Stimulated activated CD4-positive, alpha-beta T cell treated with anti-CD3 and anti-CD28 coated beads, Interleukin-4, amount 100 ng/mL, for 48 hours (primary cell): ENCODE results near the gene SECISBP2L.

ENCODE experiments used
- DNase-seq, 2 donors: peaks; one replicate each; pipeline ENCODE4 v3.0.0-alpha.2; 2020; ENCODE audit warnings: low read depth in 2 of 2

The SECISBP2L gene

DNA sequence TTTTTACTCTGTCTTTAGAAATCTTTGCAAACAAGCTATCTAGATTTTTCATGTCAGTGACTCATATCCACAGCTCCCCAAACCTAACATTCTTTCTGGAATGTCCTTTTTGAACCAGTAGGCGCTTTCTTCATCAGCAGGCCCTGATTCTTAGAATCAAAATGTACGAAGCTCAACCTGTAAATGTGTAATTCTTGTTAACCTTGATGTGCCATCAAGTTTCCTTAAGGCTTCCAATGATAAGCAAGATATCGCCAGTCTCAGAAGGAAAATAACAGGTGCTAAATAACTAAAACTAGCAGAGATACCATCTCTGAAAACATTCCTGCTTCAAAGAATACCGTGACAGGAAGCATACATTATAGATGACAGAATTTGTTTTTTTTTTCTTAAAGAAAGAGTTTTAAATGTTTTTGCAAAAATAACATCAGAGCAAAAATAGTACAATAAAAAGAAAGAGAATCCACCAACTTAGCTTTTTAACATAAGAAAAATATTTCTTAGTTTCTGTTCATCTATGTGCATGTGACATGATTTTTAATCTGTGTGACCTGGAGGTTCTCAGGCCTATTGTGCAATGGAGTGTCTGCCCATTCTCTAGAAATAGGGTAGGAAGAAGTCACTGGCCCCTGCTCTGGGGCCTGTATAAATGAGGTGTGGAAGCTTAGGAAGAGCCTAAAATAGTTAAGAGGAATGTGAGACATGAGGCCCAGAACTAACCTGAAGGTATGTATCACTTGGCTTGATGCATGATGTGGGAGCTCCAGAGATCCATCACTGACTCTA is 14.7 kb upstream of the SECISBP2L start:
- no peak for DNase-seq

DNA sequence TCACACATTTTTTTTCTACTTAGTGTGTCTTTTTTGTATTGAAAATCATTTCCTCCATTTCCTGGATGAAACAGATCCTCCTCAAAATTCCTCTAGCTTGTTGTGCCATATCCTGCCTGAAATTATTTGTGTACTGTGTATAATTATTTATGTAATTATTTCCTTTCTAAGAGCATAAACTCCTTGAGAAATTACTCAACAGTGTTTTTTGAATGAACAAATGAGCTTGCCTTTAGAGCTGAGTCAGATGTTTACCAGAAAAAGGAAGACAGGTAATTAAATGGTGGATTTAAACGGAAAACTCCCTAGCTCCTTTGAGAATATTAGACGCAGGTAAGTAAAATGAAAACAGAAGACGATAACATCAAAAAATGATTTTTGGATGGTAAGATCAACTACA is 13.2 kb upstream of the SECISBP2L start:
- DNase-seq = no peak

DNA sequence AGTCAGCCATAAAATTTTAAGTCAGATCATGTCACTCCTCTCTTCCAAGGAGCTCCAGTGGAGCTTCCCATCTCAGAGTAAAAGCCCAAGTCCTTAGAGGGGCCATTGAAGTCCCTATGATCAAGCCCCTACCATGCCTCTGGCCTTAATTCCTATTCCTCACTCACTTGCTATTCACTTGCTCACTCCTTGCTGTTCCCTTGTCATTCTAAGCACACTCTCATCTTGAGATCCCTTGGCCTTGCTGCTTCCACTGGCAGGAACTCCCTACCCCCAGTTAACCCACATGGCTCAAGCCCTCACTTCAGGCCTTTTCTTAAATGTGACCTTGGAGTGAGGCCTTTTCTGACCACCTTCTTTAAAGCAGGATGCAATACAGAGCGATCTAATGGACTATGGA is 12.3 kb upstream of the SECISBP2L start:
- no peak for DNase-seq

DNA sequence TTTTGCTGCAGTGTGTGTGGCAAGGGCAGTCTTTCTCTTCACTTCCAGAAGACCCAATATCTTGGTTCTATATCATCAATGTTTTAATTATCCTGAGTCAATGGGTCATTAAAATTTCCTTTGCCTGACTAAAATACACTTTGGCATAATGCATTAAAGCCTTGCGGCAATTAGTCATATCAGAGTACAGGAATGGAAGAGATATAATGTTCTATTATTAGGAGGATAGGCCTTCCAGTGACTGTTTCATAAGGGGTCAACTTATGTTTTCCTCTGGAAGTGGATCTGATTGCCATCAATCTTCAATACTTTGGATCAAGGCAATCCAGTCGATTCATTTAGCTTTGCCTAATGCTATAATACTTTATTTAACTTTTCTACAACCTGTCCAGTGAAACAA is 9.4 kb upstream of the SECISBP2L start:
- no peak for DNase-seq

DNA sequence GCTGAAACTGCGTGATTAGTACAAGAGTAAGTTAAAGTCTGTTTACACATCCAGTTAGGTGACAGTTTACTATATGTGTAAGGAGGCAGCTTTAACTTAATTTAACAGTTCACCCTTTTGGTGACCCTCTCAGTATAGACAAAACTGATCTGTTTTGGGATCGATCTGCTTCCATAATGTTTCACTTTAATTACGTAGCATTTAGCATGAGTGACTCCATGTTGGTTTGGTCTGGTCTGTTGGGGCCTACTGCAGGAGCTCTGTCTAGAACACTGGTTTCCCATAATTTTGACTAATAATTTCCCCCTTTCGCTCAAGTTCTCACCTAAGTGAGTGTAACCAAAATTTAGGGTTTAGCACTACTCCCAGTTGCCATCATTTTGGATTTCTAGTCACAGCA is 6.4 kb upstream of the SECISBP2L start:
- DNase-seq = no peak

DNA sequence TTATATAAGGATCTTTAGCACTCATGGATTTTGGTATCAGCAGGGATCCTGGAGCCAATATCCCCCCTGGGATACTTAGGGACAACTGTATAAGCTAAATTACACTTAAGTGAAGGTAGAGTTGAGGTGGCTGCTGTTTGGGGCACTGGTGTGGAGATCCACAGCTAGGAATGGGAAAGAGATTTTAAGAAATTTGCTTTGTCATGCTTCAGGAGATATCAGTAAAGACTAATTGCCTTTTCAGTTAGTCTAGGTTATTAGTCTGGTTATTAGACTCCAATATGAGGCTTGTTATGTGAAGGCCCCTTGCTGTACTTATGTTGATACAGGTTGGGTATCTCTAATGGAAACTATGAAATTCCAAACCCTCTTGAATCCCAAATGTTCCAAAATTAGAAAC is 1.2 kb upstream of the SECISBP2L start:
- DNase-seq = no peak

DNA sequence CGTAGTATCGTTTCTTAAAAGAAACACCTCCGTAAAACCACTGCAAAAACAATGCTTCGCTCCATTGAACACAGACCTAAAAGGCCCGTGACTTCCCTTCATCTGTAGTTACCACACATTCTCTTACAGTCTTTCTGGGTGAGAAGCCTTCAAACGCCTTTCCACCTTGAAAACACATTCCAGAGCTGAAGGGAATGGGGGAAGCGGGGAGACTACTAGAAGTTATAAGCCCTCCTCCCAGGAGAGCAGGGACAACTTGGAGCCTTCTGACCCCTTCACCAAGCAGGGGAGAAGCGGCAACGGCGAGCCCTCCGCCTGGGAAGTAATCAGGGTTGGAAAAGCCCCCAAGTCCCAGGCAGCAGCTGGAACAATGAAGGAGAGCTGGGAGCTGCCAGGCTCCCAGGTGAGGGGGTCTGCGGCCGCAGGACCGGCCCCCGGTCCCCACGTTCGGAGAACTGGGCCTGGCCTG is 461 bp downstream of the SECISBP2L start:
- DNase-seq = no peak

DNA sequence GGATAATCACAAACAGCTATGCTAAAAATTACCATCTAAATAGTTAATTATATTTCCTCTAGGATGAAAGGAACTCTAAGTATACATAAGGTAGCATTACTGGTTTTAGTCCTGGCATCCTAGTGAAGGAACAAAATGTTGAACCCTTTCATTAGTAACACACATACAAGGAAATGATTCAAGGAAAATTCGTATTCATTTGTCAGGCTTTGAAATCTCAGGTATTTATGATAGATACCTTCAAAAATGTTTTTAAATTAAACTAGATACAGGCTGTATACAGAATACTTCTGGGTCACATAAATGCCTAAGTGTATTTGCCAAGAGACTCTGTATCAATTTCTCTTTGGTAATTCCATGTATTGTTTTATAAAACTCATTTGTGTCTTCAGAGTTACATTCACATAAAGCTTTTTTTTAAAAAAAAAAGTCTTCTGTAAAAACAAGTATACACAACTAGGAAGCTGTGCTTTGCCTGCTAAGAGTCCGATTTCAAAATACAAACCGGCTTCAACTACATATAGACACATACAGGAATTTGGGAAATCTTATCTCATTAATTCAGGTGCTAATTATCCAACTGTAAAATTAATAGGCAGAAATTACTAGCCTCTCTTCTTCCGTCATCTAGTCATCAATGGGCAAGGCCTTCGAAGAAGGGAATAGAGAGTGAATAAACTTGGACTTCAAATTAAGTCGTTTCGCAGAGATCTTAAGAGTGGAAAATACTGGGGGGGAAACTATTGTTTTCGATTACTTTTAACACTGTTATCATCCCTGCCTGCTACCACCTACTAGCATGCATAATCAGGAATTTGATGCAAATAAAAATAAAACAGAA is 1.3 kb downstream of the SECISBP2L start:
- no peak for DNase-seq

DNA sequence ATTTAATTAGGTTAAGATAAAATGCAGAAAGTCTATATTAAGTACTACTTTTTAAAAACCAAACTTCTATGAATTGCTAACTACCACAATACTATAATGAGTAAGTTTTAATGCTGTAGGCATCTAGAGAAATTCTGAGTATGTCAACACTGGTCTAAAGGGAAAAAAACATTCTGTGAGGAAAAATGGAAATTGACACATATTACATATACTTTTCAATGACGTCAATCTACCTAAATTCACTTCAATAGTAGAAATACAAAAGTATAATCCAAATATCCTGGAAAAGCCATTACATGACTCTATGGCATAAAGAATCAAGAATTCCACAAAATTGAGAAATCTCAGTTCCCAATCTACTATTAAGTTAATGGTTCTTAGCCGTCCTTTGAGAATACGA is 2.2 kb downstream of the SECISBP2L start:
- DNase-seq = no peak

DNA sequence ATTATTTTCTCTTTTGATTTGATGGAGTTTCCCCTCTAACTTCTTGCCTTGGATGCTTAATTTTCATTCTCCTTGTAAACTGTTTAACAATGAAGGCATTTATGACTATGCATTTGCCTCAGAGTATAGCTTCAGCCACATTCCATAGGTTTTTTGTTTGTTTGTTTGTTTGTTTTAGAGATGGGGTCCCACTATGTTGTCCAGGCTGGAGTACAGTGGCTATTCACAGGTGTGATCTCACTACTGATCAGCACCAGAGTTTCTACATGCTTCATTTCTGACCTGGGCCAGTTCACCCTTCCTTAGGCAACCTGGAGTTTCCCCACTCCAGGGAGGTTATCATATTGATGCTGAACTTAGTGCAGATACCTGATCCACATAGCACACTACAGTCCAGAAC is 4.1 kb downstream of the SECISBP2L start:
- DNase-seq = no peak

DNA sequence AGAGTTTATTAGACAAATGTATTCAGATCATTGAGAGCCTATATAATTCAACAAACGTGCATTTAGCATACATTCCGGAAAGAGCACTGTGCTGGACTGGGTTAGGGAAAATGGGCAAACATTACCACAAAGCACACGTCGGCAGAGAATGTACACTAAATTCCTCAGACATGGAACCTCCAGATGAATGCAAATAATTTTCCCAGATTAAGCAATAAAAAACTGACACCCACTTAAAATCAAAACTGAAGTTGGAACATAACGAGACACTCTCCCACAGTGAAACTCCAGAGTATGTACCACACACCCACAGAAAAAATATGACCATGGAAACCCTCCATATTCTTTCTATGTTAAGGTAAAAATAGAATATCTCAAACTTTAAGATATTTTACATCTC is 4.8 kb downstream of the SECISBP2L start:
- DNase-seq = no peak

DNA sequence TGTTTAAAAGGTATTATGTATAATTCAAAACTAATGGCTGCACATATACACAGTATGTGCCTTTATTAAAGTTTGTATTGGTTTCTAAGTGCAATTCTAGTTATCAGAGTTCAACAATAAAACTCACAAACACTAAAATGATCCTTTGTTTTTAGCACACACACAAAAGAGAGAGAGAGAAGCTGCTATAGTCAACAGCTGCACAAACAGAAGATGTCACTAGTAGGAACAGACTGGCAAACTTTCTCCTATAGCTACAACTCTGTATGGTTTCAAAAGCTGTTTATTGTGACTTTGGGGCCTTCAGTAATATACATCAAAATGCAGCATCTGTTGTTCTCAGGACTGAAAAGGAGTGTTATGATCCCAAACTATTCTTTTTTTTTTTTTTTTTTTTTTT is 6.1 kb downstream of the SECISBP2L start:
- no peak for DNase-seq

DNA sequence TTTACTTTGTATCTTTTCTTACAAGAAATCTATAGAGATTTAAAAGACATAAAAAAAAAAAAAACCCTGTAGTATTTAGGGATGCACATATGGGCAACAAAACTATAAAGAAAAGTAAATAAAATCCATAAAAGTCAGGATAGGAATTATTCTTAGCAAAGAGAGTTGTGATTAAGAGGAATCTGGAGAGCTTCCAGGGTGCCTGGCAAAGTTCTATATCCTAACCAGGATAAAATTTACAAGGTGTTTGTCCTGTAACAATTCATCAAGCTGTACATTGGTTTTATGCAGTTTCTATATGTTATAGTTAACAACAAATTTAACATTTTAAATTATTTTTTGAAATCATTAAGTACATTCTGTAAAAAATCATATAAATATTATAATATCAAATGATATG is 7.9 kb downstream of the SECISBP2L start:
- no peak for DNase-seq

DNA sequence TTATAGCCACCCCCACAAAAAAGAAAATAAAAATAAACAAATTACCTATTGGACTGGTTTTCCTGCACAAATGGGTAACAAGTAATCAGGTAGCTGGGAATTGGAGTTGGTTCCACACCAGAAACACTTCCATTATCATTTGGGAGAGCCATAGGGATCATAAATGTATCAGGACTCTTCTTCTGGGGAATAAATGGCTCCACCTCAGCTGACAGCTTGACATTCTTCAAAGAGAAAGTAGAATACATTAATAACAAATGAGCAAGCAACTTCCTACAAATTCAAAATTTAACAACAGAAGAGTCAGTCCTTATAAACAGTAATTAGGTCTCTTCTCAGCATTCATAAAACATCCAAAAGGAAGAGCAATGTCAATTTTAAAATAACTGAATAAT is 8.7 kb downstream of the SECISBP2L start:
- DNase-seq = no peak

DNA sequence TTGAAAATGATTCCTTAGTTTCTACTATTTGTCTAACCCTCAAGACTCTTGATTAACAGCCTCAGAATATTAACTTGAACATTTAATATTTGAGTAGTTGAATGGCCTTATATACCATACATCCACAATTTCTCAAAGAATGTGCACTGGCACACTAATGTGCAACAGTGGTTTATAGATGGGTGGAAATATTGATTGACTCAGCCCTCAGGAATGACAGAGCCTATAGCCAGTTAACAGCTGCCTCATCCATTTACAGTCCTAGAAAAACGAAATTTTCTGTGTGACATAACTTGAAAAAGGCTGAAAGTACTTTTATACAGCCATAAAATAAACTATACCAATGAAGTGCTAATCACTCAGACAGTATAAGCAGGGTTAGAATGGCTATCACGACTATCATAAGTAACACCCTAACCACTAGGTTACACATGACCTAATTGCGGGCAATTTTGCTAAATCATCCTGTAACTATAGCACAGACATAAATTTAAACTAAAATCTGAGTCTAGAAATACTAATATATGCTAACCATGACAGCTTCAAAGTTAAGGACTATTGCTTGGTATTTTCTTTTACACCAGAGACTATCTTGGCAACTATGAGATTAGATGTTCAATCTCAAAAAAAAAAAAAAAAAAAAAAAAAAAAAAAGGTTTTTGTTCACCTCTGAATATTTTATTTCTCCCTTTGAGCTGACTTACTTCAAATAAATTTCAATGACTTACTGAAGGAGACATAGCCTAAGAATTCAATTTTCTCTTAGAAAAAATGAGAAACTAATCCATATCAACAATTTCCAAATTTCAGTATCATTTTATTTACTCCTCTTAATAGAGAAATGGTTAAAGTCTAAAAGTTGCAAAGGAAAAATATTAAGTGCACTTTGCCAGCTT is 9.3 kb downstream of the SECISBP2L start:
- DNase-seq = no peak

DNA sequence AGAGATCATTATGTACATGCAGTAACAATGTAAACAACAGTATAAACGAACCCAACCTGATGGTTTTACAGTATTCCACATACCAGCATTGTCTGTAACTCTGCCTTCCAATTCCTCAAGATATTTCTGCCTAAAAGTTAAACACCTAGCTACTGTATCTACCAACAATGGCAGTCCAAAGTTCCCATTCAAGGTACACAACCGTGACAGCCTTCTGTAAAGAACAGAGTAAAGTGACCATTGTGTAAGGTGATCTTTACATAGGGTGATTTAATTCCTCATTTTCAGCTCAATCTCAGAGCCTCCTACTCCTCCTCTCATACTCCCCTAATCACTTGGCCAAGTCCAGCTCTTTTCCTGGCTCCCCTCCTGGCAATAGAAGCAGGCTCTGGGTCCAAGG is 10.4 kb downstream of the SECISBP2L start:
- no peak for DNase-seq

DNA sequence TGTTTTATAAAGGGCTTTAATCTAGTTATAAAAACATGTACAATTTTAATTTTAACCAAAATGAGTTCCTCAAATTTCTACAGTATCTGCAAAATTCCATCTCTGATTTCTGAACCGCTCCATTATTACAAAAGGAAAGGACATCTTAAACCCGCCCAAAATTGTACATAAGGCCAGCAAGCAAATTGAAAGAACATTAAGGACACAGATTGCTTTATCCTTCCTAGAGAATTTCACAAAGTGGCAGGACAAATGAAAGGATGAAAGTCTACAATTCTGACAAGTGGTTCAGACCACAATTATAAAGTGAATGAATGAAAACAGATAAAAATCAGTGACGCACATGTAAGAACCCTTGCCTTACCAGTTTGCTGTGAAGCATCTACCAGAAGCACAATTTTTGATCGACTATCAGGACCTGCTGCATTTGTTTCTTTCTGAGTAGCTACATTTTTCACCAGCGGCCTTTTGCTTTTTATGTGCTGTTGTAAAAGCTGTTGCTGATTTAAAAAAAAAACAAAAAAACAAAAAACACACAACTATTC is 13.6 kb downstream of the SECISBP2L start:
- no peak for DNase-seq

DNA sequence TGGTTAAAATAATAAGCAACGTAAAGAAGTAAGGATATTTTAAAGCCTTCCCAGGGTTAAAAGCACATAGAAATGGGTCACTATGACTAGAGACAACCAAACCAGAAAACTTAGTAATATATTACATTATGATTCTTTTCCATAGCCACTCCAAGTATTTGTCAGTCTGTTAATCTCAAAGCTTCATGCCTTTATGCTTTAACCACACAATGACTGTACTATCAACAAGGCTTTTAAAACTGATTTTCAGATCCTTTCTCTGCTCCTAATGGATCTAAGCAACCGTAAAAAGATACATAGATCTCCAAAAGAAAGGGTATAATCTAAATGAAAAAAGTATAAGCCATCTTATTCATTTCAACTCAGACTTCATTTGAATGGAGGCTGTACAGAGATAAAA is 14.4 kb downstream of the SECISBP2L start:
- DNase-seq = no peak

DNA sequence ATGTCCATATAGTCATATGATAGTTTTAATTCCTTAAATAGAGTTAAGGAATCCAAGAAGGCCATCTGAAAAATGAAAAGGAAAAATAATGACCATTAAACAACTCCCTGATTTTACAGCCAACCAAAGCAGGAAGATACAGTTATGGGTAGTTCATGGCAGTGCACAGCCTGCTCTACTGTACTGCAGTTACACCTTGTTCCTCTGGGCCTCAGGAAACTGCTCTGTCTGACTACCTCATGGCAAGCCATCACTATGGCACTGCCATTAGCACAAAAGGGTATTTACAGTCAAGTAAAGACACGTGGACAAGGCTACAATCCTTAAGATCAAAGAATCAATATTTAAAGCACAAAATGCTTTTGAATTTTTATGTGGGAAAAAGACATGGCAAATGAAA is 19.5 kb downstream of the SECISBP2L start:
- DNase-seq = no peak

DNA sequence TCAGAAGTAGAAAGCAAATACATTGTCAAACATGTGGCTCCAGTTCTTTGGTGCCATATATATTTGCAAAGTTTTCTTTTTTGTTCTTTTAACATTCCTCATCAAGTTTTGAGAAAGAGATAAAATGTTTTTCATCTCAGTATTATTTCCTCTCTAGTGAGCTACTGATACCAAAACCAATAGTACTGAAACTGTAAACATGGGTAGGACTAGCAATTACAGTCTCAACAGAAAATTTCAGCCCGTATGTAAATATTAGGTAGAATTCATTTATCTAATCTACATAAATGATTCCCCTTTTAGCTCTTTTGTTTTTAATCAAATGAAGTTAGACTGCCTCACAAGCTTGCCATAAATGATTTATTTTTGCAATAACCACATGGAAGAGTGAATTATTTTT is 21.4 kb downstream of the SECISBP2L start:
- no peak for DNase-seq

DNA sequence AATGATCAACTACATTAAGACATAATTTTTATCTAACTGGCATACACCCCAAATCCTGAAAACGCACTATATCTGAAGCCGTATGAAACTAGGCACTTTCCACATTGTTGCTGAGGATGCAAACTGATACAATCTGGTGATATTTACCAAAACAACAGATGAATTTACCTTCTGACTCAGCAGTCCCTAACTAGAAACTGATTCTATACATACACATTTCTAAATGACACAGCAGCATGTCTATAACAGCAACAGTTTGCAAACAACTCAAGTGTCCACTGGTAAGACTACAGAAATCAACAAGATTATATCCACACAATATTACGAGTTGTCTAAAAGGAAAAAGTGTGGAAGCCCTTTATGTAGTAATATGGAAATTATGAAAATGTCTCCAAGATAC is 22.9 kb downstream of the SECISBP2L start:
- DNase-seq = no peak

DNA sequence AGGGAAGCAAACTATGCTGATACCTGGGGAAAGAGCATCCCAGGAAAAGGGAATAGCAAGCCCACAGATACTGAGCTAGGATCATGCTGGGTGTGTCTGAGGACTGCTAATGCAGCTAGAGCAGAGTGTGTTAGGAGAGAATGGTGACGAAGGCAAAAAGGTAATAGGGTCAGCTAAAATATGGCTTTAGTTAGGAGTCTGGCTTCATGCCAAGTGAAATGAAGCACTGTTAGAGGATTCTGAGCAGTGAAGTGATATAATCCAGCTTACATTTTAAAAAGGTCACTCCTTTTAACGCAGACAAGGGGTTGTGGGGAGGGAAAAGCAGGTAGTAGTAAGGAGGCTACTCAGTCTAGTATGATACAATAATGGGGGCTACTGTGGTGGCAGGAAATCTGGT is 30.4 kb downstream of the SECISBP2L start:
- no peak for DNase-seq
